Panc1 (cell line): ENCODE data around the gene PSMB7. TPM values are rescaled to one million over a fixed set of nuclear protein-coding genes. Genes with fewer than 3 reads are reported as not detected.

ENCODE experiments used
- ATAC-seq: fragments of 200-7000 bp; cut with Tn5 transposase; 2 replicates; pipeline ENCODE4 v1.9.1; 2020; ENCODE audit warnings: mild to moderate bottlenecking, moderate library complexity
- BruUV-seq: library from RNA; stranded (reverse); fragments of 400-500 nt; replicated peaks from 2 replicates; lab custom pipeline; 2021; lab: Mats Ljungman, UMichigan
- CTCF ChIA-PET: fragments of 300-600 bp; sonication (Branson Sonifier 250); formaldehyde crosslinking; loops from one replicate; lab custom pipeline; 2022; ENCODE audit warnings: antibody characterized with exemption; lab: Charles Lee
- POLR2A ChIA-PET: fragments of 300-600 bp; sonication (Branson Sonifier 250); formaldehyde crosslinking; loops from one replicate; lab custom pipeline; 2022; ENCODE audit warnings: antibody characterized with exemption; lab: Charles Lee
- DNase-seq: peaks from one replicate; pipeline ENCODE4 v3.0.0-alpha.2; 2010; ENCODE audit warnings: low read depth, low spot score
- H3K27ac ChIP-seq: 2 replicates; pipeline ENCODE4 v1.5.1; 2011; ENCODE audit warnings: mild to moderate bottlenecking, low read length, inconsistent platforms
- H3K27me3 ChIP-seq: fragments of 200-500 bp; sonication (Bioruptor generic); 2 replicates; pipeline ENCODE4 v1.6.0; 2014; ENCODE audit warnings: low read length, inconsistent platforms; ENCODE audit not compliant: control insufficient read depth, insufficient read depth
- H3K36me3 ChIP-seq: fragments of 200-500 bp; sonication (Bioruptor generic); 2 replicates; pipeline ENCODE4 v1.5.1; 2014; ENCODE audit warnings: inconsistent platforms, mild to moderate bottlenecking, low read length, moderate library complexity; ENCODE audit not compliant: control insufficient read depth, insufficient read depth
- H3K4me1 ChIP-seq: 2 replicates; pipeline ENCODE4 v1.5.1; 2011; ENCODE audit warnings: inconsistent platforms, mild to moderate bottlenecking, low read length, moderate library complexity; ENCODE audit not compliant: control insufficient read depth, insufficient read depth
- H3K4me3 ChIP-seq, 2 experiments: 2 replicates each; pipeline ENCODE4 v1.5.1; 2011 to 2012; ENCODE audit warnings: low read depth in 2 of 2, low read length in 2 of 2, mild to moderate bottlenecking in 2 of 2, inconsistent platforms in 1 of 2, moderate library complexity in 1 of 2
- H3K9me3 ChIP-seq: fragments of 200-500 bp; sonication (Bioruptor generic); 2 replicates; pipeline ENCODE4 v1.5.1; 2014; ENCODE audit warnings: low read depth, mild to moderate bottlenecking, inconsistent platforms, low read length, moderate library complexity; ENCODE audit not compliant: control insufficient read depth, insufficient read depth
- POLR2AphosphoS5 ChIP-seq: IDR thresholded peaks from 2 replicates; pipeline ENCODE4 v1.6.1; 2012; ENCODE audit warnings: mild to moderate bottlenecking, low read depth, low read length, moderate library complexity
- SIN3A ChIP-seq: IDR thresholded peaks from 2 replicates; pipeline ENCODE4 v1.6.1; 2012; ENCODE audit warnings: low read depth, mild to moderate bottlenecking, low read length, moderate library complexity, borderline replicate concordance; ENCODE audit not compliant: insufficient read depth
- TCF7L2 ChIP-seq: IDR thresholded peaks from 2 replicates; pipeline ENCODE4 v1.6.1; 2011; ENCODE audit warnings: mild to moderate bottlenecking, low read depth, low read length, inconsistent platforms
- in situ Hi-C: cut with HindIII; loops from 2 replicates; pipeline ENCODE4 v1.10.0; 2016; ENCODE audit warnings: low sequenced_read_pairs, low pct_unique_long_range_greater_than_20kb
- intact Hi-C: fragments of 100-400 bp; cut with micrococcal nuclease; formaldehyde crosslinking; loops from one replicate; pipeline ENCODE4 v1.10.0; 2022; ENCODE audit not compliant: unreplicated experiment
- total RNA-seq: library from RNA; stranded (reverse); gene quantifications from one replicate; pipeline ENCODE4 v1.2.1, GENCODE V29; 2021; ENCODE audit not compliant: unreplicated experiment
- TF ChIP-seq, protein P1 (sequence below): fragments of 450-650 bp; IDR thresholded peaks from 2 replicates; pipeline ENCODE4 v1.5.1; 2017; ENCODE audit warnings: mild to moderate bottlenecking
- TF ChIP-seq, protein P2 (sequence below), 2 experiments: IDR thresholded peaks; 2 replicates each; pipeline ENCODE4 v1.6.1; 2011 to 2012; ENCODE audit warnings: low read depth in 2 of 2, control low read depth in 1 of 2, low read length in 1 of 2, mild to moderate bottlenecking in 1 of 2, moderate library complexity in 1 of 2; ENCODE audit not compliant: insufficient read depth in 1 of 2

Gene PSMB7
- total RNA-seq, 1 experiment from 2014 or later = 167 TPM

DNA sequence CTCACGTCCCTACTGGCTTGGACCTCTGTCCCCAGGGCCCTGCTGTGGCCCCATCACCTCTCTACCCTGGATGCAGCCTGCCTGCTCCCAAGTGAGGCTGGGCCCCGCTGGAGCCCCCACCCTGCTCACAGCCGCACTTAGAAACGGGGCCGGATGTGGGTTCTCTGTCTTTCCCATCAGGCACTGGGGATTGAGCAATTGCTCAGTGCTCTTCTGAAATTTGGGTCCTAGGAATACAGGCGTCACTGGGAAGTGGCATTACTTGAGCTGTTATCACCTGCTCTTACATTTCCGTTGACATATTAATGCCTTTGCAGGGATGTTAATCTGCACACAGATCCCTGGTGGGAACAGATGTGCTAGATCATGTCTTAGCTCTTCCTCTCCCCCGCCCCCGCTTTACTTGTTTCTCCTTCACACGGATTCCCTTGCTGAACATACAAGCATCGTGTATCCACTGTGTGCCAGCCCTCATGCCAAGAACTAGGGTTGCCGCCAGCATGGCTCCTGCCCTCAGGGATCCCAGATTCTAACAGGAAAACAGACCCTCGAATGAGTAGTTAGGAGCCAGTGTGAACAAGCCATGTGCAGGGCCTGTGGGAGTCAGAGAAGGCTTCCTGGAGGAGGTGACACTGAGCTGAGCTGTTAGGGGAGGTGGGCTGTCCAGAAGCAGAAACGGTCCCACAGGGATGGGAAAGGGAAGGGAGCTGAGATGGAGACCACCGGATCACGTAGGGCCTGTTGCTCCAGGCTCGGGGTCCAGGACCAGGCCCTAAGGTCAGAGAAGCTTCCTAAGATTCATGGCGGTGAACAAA, 92.4 kb downstream of the PSMB7 start:
- no peaks in the 10 kb centered on the region; the same call in none of the 2 replicates for H3K36me3 ChIP-seq
- ATAC-seq (no peak), DNase-seq (no peak)
- H3K4me3 ChIP-seq = no peak overlapping the region
- intact Hi-C loops = no loop called here
- CTCF ChIA-PET = no interaction called here
- no TSS peak for BruUV-seq
- H3K27me3 ChIP-seq = no peaks in the 10 kb centered on the region
- TF ChIP-seq, protein P1, sequence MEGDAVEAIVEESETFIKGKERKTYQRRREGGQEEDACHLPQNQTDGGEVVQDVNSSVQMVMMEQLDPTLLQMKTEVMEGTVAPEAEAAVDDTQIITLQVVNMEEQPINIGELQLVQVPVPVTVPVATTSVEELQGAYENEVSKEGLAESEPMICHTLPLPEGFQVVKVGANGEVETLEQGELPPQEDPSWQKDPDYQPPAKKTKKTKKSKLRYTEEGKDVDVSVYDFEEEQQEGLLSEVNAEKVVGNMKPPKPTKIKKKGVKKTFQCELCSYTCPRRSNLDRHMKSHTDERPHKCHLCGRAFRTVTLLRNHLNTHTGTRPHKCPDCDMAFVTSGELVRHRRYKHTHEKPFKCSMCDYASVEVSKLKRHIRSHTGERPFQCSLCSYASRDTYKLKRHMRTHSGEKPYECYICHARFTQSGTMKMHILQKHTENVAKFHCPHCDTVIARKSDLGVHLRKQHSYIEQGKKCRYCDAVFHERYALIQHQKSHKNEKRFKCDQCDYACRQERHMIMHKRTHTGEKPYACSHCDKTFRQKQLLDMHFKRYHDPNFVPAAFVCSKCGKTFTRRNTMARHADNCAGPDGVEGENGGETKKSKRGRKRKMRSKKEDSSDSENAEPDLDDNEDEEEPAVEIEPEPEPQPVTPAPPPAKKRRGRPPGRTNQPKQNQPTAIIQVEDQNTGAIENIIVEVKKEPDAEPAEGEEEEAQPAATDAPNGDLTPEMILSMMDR = no peak
- TF ChIP-seq TCF7L2 = no peak
- no peak for TF ChIP-seq SIN3A
- TF ChIP-seq, protein P2, sequence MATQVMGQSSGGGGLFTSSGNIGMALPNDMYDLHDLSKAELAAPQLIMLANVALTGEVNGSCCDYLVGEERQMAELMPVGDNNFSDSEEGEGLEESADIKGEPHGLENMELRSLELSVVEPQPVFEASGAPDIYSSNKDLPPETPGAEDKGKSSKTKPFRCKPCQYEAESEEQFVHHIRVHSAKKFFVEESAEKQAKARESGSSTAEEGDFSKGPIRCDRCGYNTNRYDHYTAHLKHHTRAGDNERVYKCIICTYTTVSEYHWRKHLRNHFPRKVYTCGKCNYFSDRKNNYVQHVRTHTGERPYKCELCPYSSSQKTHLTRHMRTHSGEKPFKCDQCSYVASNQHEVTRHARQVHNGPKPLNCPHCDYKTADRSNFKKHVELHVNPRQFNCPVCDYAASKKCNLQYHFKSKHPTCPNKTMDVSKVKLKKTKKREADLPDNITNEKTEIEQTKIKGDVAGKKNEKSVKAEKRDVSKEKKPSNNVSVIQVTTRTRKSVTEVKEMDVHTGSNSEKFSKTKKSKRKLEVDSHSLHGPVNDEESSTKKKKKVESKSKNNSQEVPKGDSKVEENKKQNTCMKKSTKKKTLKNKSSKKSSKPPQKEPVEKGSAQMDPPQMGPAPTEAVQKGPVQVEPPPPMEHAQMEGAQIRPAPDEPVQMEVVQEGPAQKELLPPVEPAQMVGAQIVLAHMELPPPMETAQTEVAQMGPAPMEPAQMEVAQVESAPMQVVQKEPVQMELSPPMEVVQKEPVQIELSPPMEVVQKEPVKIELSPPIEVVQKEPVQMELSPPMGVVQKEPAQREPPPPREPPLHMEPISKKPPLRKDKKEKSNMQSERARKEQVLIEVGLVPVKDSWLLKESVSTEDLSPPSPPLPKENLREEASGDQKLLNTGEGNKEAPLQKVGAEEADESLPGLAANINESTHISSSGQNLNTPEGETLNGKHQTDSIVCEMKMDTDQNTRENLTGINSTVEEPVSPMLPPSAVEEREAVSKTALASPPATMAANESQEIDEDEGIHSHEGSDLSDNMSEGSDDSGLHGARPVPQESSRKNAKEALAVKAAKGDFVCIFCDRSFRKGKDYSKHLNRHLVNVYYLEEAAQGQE (IDR thresholded peaks at IDR 0.05; ENCODE audit: insufficient read depth in 1 of 2, low read depth in 2 of 2, low read length in 1 of 2) = no peak
- no peak for TF ChIP-seq POLR2AphosphoS5
- in situ Hi-C loops = no loop called here
- POLR2A ChIA-PET = no interaction called here
- 0 out of 2 replicates have a peak, but pooled peaks cover 3% of the 10 kb centered on the region for H3K4me1 ChIP-seq
- H3K27ac ChIP-seq = no peak overlapping the region
- no peaks in the 10 kb centered on the region for H3K9me3 ChIP-seq

DNA sequence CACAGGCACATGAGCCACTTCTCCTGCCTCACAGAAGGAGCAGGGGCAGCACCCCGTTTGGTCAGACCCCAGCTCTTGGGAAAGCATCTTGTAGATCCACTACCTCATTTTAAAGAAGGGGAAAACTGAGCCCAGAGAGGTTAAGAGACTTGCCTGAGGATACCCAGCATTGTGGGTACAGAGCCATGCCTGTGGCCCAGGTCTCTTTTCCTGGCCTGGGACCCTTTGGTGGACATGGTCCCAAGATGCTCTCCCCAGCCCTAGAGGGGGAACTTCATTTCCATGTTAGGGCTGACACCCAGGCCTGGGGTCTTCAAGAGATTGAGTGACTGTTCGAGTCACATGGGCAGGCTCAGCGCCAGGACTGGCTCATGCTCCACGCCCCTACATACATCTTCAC, 93.3 kb downstream of the PSMB7 start:
- TF ChIP-seq TCF7L2 (no peak), SIN3A (no peak)
- TF ChIP-seq, protein P2 (IDR thresholded peaks at IDR 0.05; ENCODE audit: insufficient read depth in 1 of 2, low read depth in 2 of 2, low read length in 1 of 2) = no peak
- TF ChIP-seq, protein P1 = no peak
- no peak for ATAC-seq
- BruUV-seq = no TSS peak
- POLR2A ChIA-PET = no interaction called here
- intact Hi-C loops = no loop called here
- no peaks in the 10 kb centered on the region for H3K9me3 ChIP-seq
- DNase-seq = no peak
- H3K27me3 ChIP-seq = no peaks in the 10 kb centered on the region
- CTCF ChIA-PET = no interaction called here
- in situ Hi-C loops = no loop called here
- H3K4me1 ChIP-seq = 0 out of 2 replicates have a peak, but pooled peaks cover 3% of the 10 kb centered on the region
- no peak overlapping the region for H3K4me3 ChIP-seq
- no peaks in the 10 kb centered on the region; the same call in none of the 2 replicates for H3K36me3 ChIP-seq
- H3K27ac ChIP-seq = no peak overlapping the region
